ENCODE results near the gene SPTAN1. TPM values are rescaled to one million over a fixed set of nuclear protein-coding genes. Genes with fewer than 3 reads are reported as not detected.

SPTAN1 gene
- total and polyA plus RNA-seq, 2 donors (not counting 3 experiments of a cell fraction or from before 2014, with no cell fraction given) = 408 to 502 TPM

DNA sequence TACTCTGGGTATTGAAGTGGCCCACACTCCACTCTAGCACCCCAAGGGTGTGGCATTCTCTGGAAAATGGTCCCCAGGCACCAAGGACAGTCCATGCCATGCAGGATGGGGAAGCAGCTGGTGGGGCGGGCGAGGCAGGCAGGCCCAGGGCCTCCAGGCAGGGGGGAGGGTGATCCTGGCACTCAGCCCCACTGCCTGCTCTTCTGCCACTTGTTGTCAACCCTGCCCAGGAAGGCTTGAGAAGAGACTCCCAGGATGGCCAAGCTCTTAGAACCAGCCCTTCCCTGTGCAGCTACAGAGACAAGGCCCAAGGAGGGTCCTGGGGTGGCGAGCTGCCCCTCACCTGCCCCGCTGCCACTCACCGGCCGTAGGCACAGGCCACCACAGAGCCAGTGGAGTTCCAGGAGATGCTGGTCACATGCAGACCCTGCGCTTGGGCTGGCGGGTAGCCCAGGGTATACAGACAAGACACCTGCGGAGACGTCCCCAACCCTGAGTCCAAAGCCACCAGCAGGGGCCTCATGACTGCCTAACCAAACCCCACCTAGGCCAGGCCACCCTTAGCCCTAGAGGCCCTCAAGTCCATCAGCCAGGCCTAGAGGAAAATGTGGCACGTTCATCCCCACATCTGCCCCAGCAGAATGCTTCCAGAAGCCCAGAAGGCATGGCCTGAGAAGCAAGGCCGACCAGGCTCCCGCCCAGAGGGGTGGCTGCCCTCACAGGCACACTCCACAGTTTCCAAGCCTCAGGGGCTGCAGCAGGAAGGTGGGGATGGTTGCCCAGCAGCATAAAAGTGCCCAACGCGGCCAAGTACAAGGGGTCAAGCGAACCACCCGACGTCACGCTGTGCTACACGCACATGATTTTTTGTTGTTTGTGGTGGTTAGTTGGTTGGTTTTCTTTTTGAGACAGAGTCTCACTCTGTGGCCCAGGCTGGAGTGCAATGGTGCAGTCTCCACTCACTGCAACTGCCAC lies 84.5 kb downstream of the SPTAN1 start:
- intact Hi-C loops (cut with micrococcal nuclease) = loop anchor here (5.0 kb wide), 1 partner anchor 180 kb away; the partner anchor contains the start of gene ENDOG

More for the DNA sequence above, 84.5 kb downstream of the SPTAN1 start:
- TF ChIP-seq POLR2AphosphoS5 (IDR thresholded peaks at IDR 0.05; ENCODE audit: insufficient read depth, low read depth, low read length) (no peak), JUN (IDR thresholded peaks at IDR 0.05; ENCODE audit: borderline replicate concordance, insufficient read depth, insufficient read length, low read depth) (no peak), POLR2A (IDR thresholded peaks at IDR 0.05; ENCODE audit: low read depth, low read length) (no peak), GATA2 (IDR thresholded peaks at IDR 0.05; ENCODE audit: insufficient read depth, insufficient read length, low read depth, low read length) (no peak), MYC (IDR thresholded peaks at IDR 0.05; ENCODE audit: low read depth, low read length) (no peak), FOS (IDR thresholded peaks at IDR 0.05; ENCODE audit: borderline replicate concordance, insufficient read depth, low read length) (no peak)
- TF ChIP-seq, protein P1, sequence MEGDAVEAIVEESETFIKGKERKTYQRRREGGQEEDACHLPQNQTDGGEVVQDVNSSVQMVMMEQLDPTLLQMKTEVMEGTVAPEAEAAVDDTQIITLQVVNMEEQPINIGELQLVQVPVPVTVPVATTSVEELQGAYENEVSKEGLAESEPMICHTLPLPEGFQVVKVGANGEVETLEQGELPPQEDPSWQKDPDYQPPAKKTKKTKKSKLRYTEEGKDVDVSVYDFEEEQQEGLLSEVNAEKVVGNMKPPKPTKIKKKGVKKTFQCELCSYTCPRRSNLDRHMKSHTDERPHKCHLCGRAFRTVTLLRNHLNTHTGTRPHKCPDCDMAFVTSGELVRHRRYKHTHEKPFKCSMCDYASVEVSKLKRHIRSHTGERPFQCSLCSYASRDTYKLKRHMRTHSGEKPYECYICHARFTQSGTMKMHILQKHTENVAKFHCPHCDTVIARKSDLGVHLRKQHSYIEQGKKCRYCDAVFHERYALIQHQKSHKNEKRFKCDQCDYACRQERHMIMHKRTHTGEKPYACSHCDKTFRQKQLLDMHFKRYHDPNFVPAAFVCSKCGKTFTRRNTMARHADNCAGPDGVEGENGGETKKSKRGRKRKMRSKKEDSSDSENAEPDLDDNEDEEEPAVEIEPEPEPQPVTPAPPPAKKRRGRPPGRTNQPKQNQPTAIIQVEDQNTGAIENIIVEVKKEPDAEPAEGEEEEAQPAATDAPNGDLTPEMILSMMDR (IDR thresholded peaks at IDR 0.05; ENCODE audit: extremely low read depth in 1 of 2, insufficient read depth in 1 of 2, low read depth in 1 of 2, low read length in 2 of 2) = no peak
- TF ChIP-seq, protein P2, sequence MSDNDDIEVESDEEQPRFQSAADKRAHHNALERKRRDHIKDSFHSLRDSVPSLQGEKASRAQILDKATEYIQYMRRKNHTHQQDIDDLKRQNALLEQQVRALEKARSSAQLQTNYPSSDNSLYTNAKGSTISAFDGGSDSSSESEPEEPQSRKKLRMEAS (IDR thresholded peaks at IDR 0.05; ENCODE audit: insufficient read depth, insufficient read length) = no peak
- no TSS peak for BruUV-seq (replicated peaks)
- no peaks in the 10 kb centered on the region for H3K9me1 ChIP-seq (replicated peaks; ENCODE audit: control insufficient read depth, extremely low read depth, insufficient read depth, low read length)
- H3K27ac ChIP-seq (ENCODE audit: insufficient read depth, low read depth, low read length) = no peak overlapping the region
- no peaks in the 10 kb centered on the region for H3K27me3 ChIP-seq (ENCODE audit: control insufficient read depth in 2 of 2, insufficient read depth in 2 of 2, low read length in 2 of 2)
- POLR2A ChIA-PET = no interaction called here
- no peaks in the 10 kb centered on the region for H3K79me2 ChIP-seq (ENCODE audit: control insufficient read depth, insufficient read depth, low read length)
- peaks cover 11% of the 10 kb centered on the region for H3K4me1 ChIP-seq (ENCODE audit: control insufficient read depth, extremely low read depth, insufficient read depth, low read length)
- H3K4me3 ChIP-seq (replicated peaks in 1 of 3; ENCODE audit: insufficient read depth in 1 of 3, low read depth in 1 of 3, low read length in 3 of 3) = no peak overlapping the region
- H2AFZ ChIP-seq (ENCODE audit: low read depth, low read length) = no peak overlapping the region
- H4K20me1 ChIP-seq (replicated peaks; ENCODE audit: control insufficient read depth, extremely low read depth, insufficient read depth, low read length) = no peaks in the 10 kb centered on the region
- DNase-seq (ENCODE audit: low read depth, low spot score) = no peak
- CTCF ChIA-PET = interaction anchor here (2.3 to 3.1 kb wide), 2 partner anchors 18 to 65 kb away, joined by 6 to 18 read pairs; partner anchors contain the start of gene PKN3
- FAIRE-seq = no peak
- no peak overlapping the region for H3K4me2 ChIP-seq (ENCODE audit: insufficient read depth, low read length)
- no peak overlapping the region for H3K9ac ChIP-seq (replicated peaks; ENCODE audit: extremely low read depth, insufficient read depth, low read length)
- no peaks in the 10 kb centered on the region for H3K9me3 ChIP-seq (replicated peaks; ENCODE audit: control insufficient read depth, insufficient read depth, low read length)
- dilution Hi-C loops (cut with MboI; ENCODE audit: extremely low pct_ligation_motif_present, low sequenced_read_pairs) = no loop called here
- peaks cover 17 to 30% of the 10 kb centered on the region in 2 experiments for H3K36me3 ChIP-seq (ENCODE audit: control insufficient read depth in 2 of 2, extremely low read depth in 1 of 2, insufficient read depth in 2 of 2, low read length in 2 of 2)

Data from endothelial cell of umbilical vein (primary cell).